ENCODE measurements around the gene LRRN2. TPM values are rescaled to one million over a fixed set of nuclear protein-coding genes. Genes with fewer than 3 reads are reported as not detected.

The LRRN2 gene
- total and polyA plus RNA-seq, 2 donors (not counting 3 experiments of a cell fraction or from before 2014, with no cell fraction given), result not detected

- Histone ChIP-seq H3K9me1 (replicated peaks; ENCODE audit: control insufficient read depth, extremely low read depth, insufficient read depth, low read length) (no peaks in the 10 kb centered on the region), H3K9me3 (replicated peaks; ENCODE audit: control insufficient read depth, insufficient read depth, low read length) (no peaks in the 10 kb centered on the region), H3K79me2 (ENCODE audit: control insufficient read depth, insufficient read depth, low read length) (no peaks in the 10 kb centered on the region), H3K27me3 (ENCODE audit: control insufficient read depth in 2 of 2, insufficient read depth in 2 of 2, low read length in 2 of 2) (peaks cover 4 to 5% of the 10 kb centered on the region in 2 experiments), H4K20me1 (replicated peaks; ENCODE audit: control insufficient read depth, extremely low read depth, insufficient read depth, low read length) (no peaks in the 10 kb centered on the region), H3K4me2 (ENCODE audit: insufficient read depth, low read length) (no peak overlapping the region), H3K36me3 (ENCODE audit: control insufficient read depth in 2 of 2, extremely low read depth in 1 of 2, insufficient read depth in 2 of 2, low read length in 2 of 2) (no peaks in the 10 kb centered on the region), H3K27ac (ENCODE audit: insufficient read depth, low read depth, low read length) (no peak overlapping the region), H3K4me1 (ENCODE audit: control insufficient read depth, extremely low read depth, insufficient read depth, low read length) (no peaks in the 10 kb centered on the region), H3K4me3 (replicated peaks in 1 of 3; ENCODE audit: insufficient read depth in 1 of 3, low read depth in 1 of 3, low read length in 3 of 3) (no peak overlapping the region), H2AFZ (ENCODE audit: low read depth, low read length) (no peak overlapping the region), H3K9ac (replicated peaks; ENCODE audit: extremely low read depth, insufficient read depth, low read length) (no peak overlapping the region)
- no peak for FAIRE-seq
- ChIA-PET POLR2A (no interaction called here), CTCF (no interaction called here)
- DNase-seq (ENCODE audit: low read depth, low spot score), result no peak
- TF ChIP-seq GATA2 (IDR thresholded peaks at IDR 0.05; ENCODE audit: insufficient read depth, insufficient read length, low read depth, low read length) (no peak), EZH2 (IDR thresholded peaks at IDR 0.05; ENCODE audit: borderline replicate concordance, low read depth, low read length, severe bottlenecking) (no peak), FOS (IDR thresholded peaks at IDR 0.05; ENCODE audit: borderline replicate concordance, insufficient read depth, low read length) (no peak), JUN (IDR thresholded peaks at IDR 0.05; ENCODE audit: borderline replicate concordance, insufficient read depth, insufficient read length, low read depth) (no peak), POLR2A (IDR thresholded peaks at IDR 0.05; ENCODE audit: low read depth, low read length) (no peak), POLR2AphosphoS5 (IDR thresholded peaks at IDR 0.05; ENCODE audit: insufficient read depth, low read depth, low read length) (no peak), MYC (IDR thresholded peaks at IDR 0.05; ENCODE audit: low read depth, low read length) (no peak)
- TF ChIP-seq, protein P1, sequence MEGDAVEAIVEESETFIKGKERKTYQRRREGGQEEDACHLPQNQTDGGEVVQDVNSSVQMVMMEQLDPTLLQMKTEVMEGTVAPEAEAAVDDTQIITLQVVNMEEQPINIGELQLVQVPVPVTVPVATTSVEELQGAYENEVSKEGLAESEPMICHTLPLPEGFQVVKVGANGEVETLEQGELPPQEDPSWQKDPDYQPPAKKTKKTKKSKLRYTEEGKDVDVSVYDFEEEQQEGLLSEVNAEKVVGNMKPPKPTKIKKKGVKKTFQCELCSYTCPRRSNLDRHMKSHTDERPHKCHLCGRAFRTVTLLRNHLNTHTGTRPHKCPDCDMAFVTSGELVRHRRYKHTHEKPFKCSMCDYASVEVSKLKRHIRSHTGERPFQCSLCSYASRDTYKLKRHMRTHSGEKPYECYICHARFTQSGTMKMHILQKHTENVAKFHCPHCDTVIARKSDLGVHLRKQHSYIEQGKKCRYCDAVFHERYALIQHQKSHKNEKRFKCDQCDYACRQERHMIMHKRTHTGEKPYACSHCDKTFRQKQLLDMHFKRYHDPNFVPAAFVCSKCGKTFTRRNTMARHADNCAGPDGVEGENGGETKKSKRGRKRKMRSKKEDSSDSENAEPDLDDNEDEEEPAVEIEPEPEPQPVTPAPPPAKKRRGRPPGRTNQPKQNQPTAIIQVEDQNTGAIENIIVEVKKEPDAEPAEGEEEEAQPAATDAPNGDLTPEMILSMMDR (IDR thresholded peaks at IDR 0.05; ENCODE audit: extremely low read depth in 1 of 2, insufficient read depth in 1 of 2, low read depth in 1 of 2, low read length in 2 of 2), result no peak
- TF ChIP-seq, protein P2, sequence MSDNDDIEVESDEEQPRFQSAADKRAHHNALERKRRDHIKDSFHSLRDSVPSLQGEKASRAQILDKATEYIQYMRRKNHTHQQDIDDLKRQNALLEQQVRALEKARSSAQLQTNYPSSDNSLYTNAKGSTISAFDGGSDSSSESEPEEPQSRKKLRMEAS (IDR thresholded peaks at IDR 0.05; ENCODE audit: insufficient read depth, insufficient read length), result no peak
- dilution Hi-C loops (cut with MboI; ENCODE audit: extremely low pct_ligation_motif_present, low sequenced_read_pairs), result no loop called here
- intact Hi-C loops (cut with micrococcal nuclease), result no loop called here
- no TSS peak for BruUV-seq (replicated peaks)
Measured at GRCh38 chr1:204701229-204701628, 15.7 kb upstream of the LRRN2 start.
